ENCODE data around the gene CBL. TPM values are rescaled to one million over a fixed set of nuclear protein-coding genes. Genes with fewer than 3 reads are reported as not detected.

Gene CBL
- total RNA-seq, 1 experiment from 2014 or later: 9.1 TPM

DNA sequence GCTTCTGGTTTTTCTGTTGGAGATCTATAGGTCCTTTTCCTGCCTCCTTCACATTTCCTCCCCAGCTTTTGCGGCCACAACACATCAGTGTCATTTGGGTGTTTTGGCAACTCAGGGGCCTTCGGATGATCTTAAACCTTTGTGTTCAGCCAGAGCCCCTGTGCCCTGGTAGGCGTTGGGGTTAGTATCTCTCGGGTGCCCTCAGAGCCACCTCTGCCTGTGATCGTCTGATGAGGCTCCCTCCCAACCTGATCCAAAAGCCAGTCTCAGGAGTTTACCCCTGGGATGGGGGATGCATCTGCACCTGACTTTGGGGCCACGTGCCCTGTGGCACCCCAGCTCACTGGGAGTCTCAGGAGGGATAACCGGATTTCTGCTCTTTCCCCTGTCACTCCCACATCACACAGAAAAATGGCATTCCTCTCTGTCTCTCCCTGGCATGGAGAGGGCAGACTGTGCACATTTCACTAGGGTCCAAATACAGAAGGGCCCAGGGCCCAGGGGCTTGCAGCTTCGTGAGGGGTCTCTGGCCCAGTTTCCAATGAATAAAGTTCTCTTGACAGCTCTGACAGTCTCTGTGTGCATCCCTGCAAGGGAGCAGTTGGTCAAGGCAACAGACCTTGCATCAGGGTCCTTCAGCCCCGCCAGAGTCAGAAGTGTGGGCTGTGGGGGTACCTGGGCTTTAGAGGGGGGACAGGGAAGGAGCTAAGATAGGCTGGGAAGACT, 130.8 kb downstream of the CBL start:
- DNase-seq (ENCODE audit: low read depth in 1 of 2, low spot score in 2 of 2): no peak
- Histone ChIP-seq H3K27ac (peak overlapping the region; percentile 63), H3K9me3 (replicated peaks) (no peaks in the 10 kb centered on the region), H3K27me3 (replicated peaks) (no peaks in the 10 kb centered on the region), H3K4me1 (replicated peaks) (peaks cover 50% of the 10 kb centered on the region), H3K36me3 (peaks cover 22% of the 10 kb centered on the region), H3K4me3 (peak overlapping the region; percentile 25)

DNA sequence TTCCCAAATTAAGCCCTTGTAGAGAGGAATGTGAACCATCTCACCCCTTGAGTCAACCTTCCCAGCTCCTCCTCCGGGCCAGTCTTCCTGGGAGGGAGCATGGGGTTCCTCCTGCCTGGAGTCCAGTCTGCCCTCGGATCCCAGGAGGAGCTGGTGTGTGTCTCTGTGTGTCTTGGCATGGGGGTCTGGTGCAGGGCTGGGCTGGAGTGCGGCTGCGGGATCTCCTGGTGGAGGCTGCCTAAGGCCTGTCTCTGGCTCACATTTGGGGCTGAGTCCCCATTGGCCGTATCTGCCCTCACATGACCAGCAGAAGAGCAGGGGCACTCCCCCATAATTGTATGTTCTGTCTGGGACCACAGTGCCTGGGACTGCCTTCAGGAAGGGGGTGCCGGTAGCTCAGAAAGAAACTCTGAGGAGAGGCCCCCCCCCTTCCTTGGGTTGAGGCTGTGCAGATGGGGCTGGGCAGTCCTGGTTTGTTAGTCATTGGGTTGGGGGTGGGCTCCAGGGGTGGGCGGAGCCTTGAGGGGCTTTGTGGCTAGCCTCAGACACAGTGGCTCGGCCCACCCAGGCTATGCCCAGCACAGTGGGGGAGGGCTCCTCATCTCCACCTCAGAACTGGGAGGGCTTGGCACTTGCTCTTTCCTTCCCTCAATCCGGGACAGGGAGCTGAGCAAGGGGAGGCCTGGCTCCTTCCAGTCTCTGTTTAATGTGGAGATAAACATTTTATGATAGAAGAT, 131.6 kb downstream of the CBL start:
- Histone ChIP-seq H3K27ac (peak overlapping the region; percentile 63), H3K36me3 (peaks cover 22% of the 10 kb centered on the region), H3K27me3 (replicated peaks) (no peaks in the 10 kb centered on the region), H3K4me1 (replicated peaks) (peaks cover 50% of the 10 kb centered on the region), H3K9me3 (replicated peaks) (no peaks in the 10 kb centered on the region), H3K4me3 (peak overlapping the region; percentile 25)
- DNase-seq (ENCODE audit: low read depth in 1 of 2, low spot score in 2 of 2): peak; percentile 96

DNA sequence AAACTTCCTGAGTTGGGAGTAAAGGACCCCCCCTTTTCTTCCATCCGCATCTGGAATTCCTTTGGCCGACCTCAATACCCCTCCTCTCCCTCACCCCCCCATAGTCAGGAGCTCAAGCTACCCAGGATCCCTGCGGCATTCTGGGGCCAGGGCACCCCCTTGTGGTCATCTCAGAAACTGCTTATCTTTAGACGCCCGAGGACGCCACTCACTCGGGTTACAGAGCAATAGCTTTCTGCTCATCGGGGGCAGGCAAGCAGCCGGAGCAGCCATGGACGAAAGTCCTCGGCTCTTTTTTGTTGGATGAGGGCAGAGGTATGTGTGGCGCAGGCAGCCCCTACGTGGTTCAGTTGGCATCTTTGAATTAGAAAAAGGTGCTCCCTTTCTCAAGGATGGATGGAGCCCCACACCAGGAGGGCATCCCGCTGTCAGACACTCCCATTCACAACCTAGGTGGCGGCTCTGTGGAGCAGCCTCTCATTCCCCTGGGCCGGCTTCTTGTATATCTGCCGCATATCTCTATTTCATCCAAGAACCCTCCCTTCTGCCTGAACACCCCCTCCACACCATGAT, 132.3 kb downstream of the CBL start:
- Histone ChIP-seq H3K27ac (peak overlapping the region; percentile 25), H3K27me3 (replicated peaks) (no peaks in the 10 kb centered on the region), H3K36me3 (peaks cover 22% of the 10 kb centered on the region), H3K4me1 (replicated peaks) (peaks cover 50% of the 10 kb centered on the region), H3K9me3 (replicated peaks) (no peaks in the 10 kb centered on the region), H3K4me3 (no peak overlapping the region)
- DNase-seq (ENCODE audit: low read depth in 1 of 2, low spot score in 2 of 2): no peak

DNA sequence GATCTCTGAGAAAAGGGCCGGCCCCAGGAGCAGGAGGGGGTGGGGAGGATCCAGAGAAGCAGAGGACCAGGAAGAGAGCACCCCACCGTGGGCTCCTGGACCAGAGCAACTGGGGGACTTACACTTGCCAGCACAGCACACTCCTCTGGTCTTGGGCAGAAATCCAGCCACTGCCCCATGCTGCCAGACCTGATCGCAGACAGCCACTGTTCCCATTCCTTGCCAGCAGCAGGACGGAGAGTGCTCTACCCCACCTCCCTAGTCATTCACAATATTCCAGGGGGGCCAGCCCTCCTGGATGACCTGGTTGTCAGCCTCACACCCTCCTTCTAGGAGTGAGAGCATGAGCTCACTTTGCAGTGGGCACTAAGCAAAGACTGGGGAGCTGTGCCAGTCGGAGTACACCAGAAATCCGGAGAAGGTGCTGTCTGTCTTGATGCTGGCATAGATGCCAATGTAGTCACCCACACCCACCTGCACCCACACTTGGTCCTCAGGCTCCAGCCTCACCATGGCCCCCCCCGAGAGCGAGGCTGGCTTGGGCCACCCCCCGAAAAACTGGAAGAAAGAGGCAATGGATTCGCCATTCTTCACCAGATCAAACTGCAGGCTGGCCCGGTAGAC, 132.9 kb downstream of the CBL start:
- Histone ChIP-seq H3K36me3 (peaks cover 22% of the 10 kb centered on the region), H3K27ac (peak overlapping the region; percentile 25), H3K27me3 (replicated peaks) (no peaks in the 10 kb centered on the region), H3K4me3 (no peak overlapping the region), H3K9me3 (replicated peaks) (no peaks in the 10 kb centered on the region), H3K4me1 (replicated peaks) (peaks cover 50% of the 10 kb centered on the region)
- no peak for DNase-seq (ENCODE audit: low read depth in 1 of 2, low spot score in 2 of 2)

DNA sequence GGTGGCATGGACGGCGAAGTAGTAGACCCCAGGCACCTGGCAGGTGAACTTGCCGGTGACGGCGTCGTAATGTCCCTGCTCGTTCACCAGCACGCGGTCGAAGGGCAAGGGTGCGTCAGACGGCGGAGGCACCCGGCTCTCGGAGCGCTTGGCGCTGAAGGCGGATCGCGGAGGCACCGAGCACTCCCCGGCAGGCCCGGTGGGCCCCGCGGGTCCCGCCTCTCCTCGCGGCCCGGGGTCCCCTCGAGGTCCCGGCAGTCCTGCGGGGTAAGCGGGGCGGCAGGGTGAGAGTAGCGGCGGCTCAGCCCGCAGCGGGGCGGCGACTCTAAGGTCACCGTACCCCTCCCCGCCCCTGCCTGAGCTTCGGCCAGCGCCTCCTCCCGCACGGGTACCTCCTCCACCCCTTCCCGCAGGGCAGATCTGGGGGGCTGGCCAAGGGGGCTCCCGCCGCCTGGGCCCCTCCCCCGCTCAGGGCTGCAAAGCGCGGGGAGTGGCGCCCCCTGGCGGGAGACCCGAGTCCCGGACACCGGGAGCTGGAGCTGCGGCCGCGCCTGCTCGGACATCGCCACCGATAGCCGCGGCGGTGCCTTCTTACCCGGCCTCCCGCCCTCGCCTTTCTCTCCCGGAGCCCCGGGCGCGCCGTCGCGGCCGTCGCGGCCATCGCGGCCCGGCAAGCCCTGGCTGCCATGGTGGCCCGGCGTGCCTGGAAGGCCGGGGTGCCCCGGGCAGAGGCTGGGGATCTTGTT, 133.6 kb downstream of the CBL start:
- no peak overlapping the region for H3K27ac ChIP-seq
- H3K36me3 ChIP-seq: peaks cover 22% of the 10 kb centered on the region
- no peaks in the 10 kb centered on the region for H3K27me3 ChIP-seq (replicated peaks)
- DNase-seq (ENCODE audit: low read depth in 1 of 2, low spot score in 2 of 2): peak in 1 of 2 experiments; percentile 37
- peak overlapping the region; percentile 35 for H3K4me3 ChIP-seq
- H3K4me1 ChIP-seq (replicated peaks): peaks cover 50% of the 10 kb centered on the region
- H3K9me3 ChIP-seq (replicated peaks): no peaks in the 10 kb centered on the region

DNA sequence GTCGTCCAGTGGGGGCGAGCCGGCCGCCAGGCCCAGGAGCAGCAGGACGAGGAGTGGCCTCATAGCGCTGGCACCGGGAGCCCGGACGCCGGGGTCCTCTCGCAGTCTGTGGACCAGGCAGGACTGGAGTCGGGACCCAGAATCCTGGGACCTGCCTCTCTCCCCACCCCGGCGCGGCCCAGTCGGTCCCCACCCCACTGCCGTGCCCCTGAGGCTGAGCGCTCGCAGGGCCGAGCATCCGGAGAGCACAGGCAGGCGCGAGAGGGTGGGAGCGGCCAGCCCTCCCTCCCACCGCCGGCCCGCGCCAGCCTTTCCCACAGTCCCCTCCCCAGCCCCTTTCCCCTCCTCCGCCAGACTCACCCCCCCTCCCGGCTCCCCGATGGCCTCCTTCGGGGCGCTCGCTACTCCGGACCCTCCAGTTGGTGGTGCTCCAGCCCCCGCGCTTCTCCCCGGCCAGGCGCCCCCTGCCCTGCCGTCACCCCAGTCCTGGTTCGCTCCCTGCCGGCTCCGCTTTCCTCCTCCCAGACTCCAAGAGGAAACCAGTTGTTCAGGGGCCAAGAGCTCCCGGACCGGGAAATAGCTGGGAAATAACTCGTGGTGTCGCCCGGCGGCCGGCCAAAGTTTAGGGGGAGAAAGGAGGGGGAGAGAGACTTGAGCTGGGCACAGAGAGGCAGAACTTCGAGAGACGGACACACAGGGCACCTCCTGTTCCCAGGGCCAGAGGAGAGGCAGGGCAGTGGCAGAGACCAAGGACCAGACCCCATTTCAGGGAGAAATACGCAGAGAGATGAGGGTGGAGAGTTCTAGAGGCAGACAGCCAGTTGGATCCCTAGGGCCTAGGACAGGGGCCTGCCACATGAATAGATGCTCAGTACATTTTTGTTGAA, 134.4 kb downstream of the CBL start, which contains the start of gene C1QTNF5:
Gene C1QTNF5 (minus strand): TSS at position 549 of the 887 bp plus-strand sequence. CDS start 486 bp downstream, at position 63.
- peaks cover 17% of the 10 kb centered on the region for H3K36me3 ChIP-seq
- no peak for DNase-seq (ENCODE audit: low read depth in 1 of 2, low spot score in 2 of 2)
- no peak within 1 kb of the TSS for H3K27ac ChIP-seq
- H3K9me3 ChIP-seq (replicated peaks): no peaks in the 10 kb centered on the region
- H3K4me3 ChIP-seq: peak within 1 kb of the TSS; percentile 35
- H3K4me1 ChIP-seq (replicated peaks): peaks cover 42% of the 10 kb centered on the region
- no peaks in the 10 kb centered on the region for H3K27me3 ChIP-seq (replicated peaks)

DNA sequence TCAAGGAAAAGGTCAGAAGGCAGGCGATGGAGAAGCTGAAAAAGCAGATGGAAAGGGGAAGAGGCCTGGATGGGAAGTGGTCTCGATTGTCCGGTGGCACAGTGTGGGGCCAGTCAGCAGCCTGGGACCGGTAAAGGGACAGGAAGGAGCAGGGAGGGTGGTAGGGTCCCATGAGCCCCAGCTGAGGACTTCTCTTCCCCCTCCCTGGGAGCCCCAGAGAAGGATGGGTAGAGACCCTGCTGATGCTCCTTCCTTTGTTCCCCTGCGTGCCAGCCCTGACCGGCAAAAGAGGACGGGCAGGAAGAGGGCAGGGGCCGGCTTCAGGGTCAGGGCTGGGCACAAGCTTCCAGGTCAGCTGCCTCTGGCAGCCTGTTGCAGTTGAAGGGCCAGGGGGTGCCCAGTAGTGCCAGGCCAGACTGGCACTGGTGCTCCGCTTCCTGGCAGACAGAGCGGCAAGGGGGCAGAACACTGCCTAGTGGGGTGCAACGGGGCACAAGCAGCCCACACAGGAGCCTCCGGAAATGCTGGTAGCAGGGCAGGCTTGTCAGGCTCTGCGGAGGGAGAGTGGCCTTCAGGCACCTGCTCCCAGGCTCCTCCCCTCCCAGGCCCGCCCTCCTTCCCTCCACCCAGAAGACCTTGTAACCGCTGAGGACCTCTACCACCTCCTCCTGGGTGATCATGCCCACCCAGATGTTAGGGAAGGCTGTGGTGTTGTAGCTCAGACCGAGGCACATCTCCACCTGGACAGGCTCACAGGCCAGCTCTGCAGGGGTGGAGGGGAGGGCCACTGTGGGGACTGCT, 135.3 kb downstream of the CBL start:
- peaks cover 34% of the 10 kb centered on the region for H3K4me1 ChIP-seq (replicated peaks)
- peaks cover 9% of the 10 kb centered on the region for H3K36me3 ChIP-seq
- H3K4me3 ChIP-seq: no peak overlapping the region
- no peak for DNase-seq (ENCODE audit: low read depth in 1 of 2, low spot score in 2 of 2)
- no peaks in the 10 kb centered on the region for H3K9me3 ChIP-seq (replicated peaks)
- no peak overlapping the region for H3K27ac ChIP-seq
- H3K27me3 ChIP-seq (replicated peaks): no peaks in the 10 kb centered on the region

DNA sequence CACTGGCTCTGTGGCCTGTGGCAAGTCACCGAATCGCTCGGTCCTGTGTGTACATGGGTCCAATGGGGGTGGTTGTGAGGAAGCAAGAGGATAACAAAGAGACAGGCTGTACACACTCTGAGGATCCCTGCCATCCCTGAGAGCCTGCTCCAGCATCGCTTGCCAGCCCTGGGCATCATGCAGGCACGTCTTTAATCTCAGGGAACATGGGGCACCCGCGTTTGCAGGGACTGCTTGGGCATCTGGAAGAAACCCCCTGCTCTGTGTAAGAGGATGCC, 135.8 kb downstream of the CBL start:
- no peak for DNase-seq (ENCODE audit: low read depth in 1 of 2, low spot score in 2 of 2)
- H3K27ac ChIP-seq: no peak overlapping the region
- H3K4me1 ChIP-seq (replicated peaks): peaks cover 29% of the 10 kb centered on the region
- H3K4me3 ChIP-seq: no peak overlapping the region
- H3K9me3 ChIP-seq (replicated peaks): no peaks in the 10 kb centered on the region
- H3K27me3 ChIP-seq (replicated peaks): no peaks in the 10 kb centered on the region
- peaks cover 3% of the 10 kb centered on the region for H3K36me3 ChIP-seq

DNA sequence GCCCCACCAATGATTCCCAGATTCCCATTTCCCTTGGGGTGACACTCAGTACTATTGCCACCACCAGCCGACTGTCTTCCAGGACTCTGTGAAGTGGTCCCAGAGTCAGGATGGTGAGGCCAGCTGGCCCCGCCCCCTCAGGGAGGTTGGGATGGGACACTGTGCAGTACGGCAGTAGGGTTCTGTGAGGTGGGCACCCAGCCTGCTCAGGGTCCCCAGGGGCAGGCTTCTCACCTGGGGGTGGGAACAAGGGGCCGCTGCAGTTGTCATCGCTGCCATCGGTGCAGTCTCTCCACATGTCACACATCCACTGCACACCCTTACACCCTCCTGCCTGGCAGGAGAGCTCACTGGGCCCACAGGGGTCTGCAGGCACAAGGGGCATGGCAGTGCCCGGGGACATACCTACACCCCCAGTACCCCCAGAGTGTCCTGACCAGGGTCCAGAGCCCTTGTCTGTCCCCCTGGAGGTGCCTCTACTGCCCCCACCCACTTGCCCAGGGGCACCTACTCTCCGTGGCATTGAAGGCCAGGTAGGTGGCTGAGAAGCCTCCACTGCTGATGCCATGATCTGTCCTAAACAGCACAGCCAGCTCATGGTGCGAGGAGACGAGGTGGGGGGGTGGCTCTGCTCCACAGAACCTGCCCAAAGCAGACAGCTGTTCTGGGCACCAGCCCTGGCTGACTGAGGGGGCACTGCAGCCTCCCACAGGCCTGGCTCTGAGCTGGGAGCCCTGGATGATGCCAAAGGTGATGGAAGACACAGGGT, 136.4 kb downstream of the CBL start:
- H3K36me3 ChIP-seq: no peaks in the 10 kb centered on the region; the same call in 1 of the 2 replicates

DNA sequence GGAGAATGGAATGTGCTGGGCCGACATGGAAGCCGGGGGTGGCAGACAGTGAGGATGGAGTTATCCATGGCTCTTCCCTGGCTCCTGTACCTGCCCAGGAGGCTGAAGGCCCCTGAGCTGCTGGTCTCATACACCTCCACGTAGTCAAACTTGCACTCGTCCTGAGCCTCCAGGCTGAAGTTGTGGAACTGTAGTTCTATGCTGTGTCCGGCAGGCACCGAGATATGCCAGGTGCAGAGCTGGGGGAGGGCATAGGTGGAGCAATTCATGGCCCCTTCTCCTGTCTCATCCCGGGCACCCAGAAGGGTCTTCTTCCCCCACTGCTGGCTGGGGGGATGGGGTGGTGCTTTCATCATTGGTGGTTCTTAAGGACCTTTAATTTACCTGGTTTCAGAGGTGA, 137.6 kb downstream of the CBL start:
- no peaks in the 10 kb centered on the region for H3K9me3 ChIP-seq (replicated peaks)
- no peak overlapping the region for H3K4me3 ChIP-seq
- no peaks in the 10 kb centered on the region; the same call in 1 of the 2 replicates for H3K36me3 ChIP-seq
- H3K4me1 ChIP-seq (replicated peaks): peaks cover 16% of the 10 kb centered on the region
- no peak for DNase-seq (ENCODE audit: low read depth in 1 of 2, low spot score in 2 of 2)
- no peak overlapping the region for H3K27ac ChIP-seq
- H3K27me3 ChIP-seq (replicated peaks): no peaks in the 10 kb centered on the region

More for the DNA sequence above, 136.4 kb downstream of the CBL start:
- DNase-seq (ENCODE audit: low read depth in 1 of 2, low spot score in 2 of 2): no peak
- no peaks in the 10 kb centered on the region for H3K9me3 ChIP-seq (replicated peaks)
- H3K27me3 ChIP-seq (replicated peaks): no peaks in the 10 kb centered on the region
- H3K27ac ChIP-seq: no peak overlapping the region
- H3K4me1 ChIP-seq (replicated peaks): peaks cover 23% of the 10 kb centered on the region
- H3K4me3 ChIP-seq: no peak overlapping the region

DNA sequence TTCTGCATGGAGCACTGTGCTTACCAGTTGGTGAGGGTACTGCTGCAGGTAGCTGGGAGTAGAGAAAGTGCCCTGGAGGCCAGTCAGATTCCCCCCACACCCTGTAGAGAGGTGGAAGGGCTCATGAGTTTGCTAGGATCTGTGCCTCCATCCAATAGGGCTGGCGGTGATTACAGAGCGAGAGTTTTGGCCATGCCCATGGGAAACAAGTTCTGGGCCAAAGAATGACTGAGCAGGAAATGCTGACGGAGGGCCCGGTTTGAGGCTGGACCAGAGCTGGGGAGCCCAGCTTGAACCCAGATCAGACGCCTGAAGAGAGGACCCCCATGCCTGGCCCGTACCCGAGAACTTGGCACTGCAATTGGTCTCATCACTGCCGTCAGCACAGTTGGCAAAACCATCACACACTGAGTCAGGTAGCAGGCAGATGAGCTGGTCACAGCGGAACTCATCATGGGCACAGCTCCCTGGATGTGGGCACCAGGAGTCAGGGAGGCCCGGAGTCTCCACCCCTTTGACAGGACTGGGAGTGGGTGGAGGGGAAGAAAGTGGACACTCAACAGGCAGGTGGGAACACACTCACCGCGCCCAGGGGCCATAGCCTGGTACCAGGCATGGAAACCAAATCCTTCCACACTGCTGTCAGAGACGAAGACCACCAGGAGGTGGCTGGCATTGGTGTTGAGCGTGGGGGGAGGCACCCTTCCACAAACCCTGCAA, 138.3 kb downstream of the CBL start:
- H3K4me1 ChIP-seq (replicated peaks): peaks cover 8% of the 10 kb centered on the region
- no peak overlapping the region for H3K27ac ChIP-seq
- no peaks in the 10 kb centered on the region for H3K9me3 ChIP-seq (replicated peaks)
- H3K36me3 ChIP-seq: no peaks in the 10 kb centered on the region; the same call in 1 of the 2 replicates
- DNase-seq (ENCODE audit: low read depth in 1 of 2, low spot score in 2 of 2): no peak
- H3K4me3 ChIP-seq: no peak overlapping the region
- H3K27me3 ChIP-seq (replicated peaks): no peaks in the 10 kb centered on the region
